Measurements from ENCODE around the gene MYCBPAP.
A peak's percentile ranks its signal among the peaks of the same experiment; 100 is the strongest.

Gene MYCBPAP, protein sequence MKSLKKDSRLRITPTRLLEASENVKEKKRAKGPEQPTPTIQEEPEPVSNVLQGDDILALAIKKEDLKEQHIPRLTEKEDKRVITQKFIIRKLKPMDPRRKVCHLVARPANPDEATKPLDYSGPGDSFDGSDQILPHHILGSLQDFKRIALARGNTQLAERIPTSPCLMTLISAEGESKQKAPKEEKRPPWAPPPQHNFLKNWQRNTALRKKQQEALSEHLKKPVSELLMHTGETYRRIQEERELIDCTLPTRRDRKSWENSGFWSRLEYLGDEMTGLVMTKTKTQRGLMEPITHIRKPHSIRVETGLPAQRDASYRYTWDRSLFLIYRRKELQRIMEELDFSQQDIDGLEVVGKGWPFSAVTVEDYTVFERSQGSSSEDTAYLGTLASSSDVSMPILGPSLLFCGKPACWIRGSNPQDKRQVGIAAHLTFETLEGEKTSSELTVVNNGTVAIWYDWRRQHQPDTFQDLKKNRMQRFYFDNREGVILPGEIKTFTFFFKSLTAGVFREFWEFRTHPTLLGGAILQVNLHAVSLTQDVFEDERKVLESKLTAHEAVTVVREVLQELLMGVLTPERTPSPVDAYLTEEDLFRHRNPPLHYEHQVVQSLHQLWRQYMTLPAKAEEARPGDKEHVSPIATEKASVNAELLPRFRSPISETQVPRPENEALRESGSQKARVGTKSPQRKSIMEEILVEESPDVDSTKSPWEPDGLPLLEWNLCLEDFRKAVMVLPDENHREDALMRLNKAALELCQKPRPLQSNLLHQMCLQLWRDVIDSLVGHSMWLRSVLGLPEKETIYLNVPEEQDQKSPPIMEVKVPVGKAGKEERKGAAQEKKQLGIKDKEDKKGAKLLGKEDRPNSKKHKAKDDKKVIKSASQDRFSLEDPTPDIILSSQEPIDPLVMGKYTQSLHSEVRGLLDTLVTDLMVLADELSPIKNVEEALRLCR

DNA sequence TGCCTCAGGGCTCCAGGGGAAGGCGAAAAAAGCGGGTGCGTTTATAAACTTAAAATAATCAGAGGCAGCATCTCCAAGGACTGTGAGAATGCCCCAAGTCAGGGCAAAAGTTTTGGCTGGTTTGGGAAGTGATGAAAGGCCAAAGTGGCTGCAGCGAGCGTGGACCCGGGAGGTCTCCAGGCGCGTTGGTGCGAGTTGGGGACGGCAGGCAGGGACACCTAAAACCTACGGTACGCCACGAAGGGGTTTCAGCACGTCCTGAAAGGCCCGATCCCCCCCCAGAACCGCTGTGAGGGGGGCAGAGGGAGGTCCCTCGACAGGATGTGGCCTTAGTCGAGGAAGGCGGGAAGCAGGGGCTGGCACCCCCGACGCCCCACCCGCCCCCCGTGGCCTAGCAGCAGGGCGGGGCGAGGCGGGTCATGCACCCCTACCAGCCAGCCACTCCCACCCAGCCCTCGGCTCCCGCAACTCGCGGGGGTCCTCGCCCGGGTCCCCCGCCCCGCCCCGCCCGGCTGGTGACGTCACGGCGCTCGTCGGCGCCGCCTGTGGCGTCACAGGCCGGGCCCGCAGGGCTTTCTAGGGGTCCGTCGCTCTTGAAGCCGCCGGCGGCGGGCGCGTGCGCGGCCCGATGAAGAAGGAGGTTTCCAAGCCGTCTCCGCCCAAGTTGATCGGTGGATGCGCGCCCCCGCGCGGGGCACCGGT lies at the start of gene MYCBPAP:
Gene MYCBPAP, plus strand, starts transcription at position 569 of the 702 bp plus-strand sequence. CDS start 236 bp downstream, outside the sequence.
- DNase-seq, result peak; percentile 70

DNA sequence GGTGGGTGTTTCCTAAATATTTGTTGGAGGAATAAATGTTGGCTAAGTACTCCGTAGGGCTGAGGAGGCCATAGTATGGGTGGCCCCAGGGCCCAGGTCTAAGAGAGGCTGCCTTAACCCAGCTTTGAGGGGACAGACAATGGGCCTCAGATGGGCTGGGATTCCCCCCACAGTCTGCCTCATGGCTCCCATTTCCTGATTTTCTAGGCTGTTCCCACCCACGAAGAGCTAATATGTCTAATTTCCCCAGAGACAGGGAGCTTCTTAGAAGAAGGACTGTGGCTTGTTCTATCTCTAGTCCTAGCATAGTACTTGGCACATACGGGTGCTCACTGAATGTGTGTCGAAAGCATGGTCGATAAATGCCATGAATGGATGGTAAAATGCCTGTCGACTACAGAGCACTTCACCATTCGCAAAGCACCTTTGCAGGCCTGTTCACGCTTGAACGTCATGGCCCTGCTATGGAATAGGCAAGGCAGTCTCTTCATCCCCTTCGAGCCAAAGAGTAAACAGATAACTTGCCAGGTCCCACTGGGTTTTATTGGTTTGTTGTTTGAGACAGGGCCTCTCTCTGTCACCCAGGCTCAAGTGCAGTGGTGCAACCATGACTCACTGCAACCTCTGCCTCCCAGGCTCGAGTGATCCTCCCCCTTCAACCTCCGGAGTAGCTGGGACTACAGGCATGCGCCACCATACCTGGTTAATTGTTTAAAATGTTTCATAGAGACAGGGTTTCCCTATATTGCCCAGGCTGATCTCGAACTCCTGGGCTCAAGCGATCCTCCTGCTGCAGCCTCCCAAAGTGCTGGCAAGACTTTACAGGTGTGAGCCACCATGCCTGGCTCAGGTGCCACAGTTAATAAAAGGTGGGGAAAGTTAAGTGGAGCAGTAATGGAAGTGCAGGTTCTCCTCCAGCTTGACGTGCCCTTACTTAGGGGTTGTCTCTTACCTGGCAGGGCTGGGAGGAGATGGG lies 49.2 kb upstream of the MYCBPAP start:
- no peak for DNase-seq

DNA sequence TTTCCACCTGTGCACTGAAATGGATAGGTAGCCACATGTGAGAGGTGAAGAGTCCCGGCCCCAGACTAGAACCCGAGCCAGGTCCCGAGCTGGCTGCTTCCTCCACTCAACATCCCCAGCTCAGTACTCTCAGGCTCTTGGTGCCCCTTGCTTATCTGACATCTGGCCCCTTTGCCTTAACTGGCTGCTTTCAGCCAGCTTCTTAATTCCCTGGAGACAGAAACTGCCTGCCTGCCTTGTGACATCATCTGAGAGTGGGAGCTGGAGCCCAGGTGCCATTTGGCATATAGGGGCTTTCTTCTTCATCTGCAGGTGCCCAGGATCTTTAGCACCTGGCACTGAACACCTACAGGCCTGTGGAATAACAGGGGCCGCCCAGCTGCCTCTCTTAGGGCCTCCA lies 48.5 kb upstream of the MYCBPAP start:
- no peak for DNase-seq

DNA sequence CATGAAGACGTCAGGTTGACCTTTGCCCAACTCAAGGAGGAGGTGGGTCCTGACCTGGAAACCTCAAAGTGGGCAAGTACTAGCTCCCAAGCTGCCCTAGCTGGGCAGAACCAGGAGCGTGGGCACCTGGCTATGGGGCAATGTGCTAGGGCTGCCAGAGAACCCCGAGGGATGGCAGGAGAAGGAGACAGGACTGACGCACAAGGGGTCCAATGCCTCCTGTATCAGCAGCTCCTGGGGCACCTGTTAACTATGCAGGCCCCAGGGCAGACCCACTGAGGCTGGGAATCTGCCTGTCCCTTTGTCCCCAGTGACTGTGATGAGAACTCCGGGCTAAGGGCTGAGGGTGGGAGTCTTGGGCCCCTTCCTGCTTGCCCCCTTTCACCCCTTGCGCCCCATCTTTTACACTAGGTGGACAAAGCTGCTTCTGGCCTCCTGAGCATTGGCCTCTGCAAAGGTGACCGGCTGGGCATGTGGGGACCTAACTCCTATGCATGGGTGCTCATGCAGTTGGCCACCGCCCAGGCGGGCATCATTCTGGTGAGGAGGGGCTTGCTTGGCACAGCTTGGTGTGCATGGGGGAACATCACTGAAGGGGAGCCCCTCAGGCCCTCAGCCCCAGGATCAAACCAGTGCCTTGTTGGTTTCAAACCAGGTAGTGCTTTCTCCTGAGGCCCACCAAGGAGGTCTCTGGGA lies 47.3 kb upstream of the MYCBPAP start:
- no peak for DNase-seq

DNA sequence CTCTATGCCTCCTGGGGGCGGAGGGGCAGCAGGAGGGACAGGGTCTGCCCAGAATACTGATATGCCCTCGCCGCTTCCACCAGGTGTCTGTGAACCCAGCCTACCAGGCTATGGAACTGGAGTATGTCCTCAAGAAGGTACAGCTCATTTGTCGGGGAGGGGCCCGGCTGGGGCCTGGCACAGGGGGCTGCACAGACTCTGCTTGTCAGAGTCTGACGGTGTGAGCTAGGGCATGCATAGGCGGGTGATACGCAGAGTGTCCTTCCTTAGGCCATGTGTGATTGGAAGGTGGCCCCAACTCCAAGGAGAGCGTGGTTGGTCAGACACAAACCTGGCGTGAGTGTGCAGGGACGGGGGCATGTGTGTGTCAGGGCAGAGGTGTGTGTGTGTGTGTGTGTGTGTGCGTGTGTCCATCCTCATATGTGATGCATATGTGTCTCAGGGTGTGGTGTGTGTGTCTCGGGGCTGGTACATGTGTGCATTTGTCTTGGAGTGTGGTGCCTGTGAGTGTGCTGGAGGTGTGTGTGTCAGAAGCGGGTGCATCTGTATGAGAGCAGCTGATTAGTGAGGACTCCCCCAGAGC lies 46.6 kb upstream of the MYCBPAP start:
- DNase-seq, result no peak

DNA sequence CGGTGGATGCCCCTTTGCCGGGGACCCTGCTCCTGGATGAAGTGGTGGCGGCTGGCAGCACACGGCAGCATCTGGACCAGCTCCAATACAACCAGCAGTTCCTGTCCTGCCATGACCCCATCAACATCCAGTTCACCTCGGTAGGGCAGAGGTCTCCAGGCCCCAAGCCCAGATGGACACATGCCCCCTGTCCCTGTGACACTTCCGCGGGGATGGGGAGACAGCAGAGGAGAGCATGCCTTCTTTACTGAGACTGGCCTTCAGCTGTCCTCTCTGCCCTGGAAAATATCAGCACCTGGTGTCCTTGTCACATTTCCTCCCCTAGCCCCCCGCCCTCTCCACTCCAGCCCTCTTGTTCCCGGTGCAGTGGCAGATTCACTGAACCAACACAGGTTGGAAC lies 45.8 kb upstream of the MYCBPAP start:
- DNase-seq, result no peak

DNA sequence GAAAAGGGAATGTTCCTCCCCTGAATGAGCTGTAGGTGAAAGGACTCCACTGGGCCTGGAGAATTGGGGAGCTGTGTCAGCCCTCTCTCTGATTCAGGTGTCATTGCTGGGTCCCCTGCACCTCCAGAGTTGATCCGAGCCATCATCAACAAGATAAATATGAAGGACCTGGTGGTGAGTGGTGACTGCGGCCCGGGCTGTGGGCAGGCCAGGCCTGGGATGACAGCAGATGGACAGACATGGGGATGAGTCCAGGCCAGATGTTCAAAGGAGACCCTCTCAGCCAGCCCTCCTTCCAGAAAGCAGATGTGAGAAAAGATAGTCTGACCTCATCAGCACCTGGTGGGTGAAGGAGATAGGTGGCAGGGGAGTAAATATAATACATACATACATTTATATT lies 44.1 kb upstream of the MYCBPAP start:
- no peak for DNase-seq

DNA sequence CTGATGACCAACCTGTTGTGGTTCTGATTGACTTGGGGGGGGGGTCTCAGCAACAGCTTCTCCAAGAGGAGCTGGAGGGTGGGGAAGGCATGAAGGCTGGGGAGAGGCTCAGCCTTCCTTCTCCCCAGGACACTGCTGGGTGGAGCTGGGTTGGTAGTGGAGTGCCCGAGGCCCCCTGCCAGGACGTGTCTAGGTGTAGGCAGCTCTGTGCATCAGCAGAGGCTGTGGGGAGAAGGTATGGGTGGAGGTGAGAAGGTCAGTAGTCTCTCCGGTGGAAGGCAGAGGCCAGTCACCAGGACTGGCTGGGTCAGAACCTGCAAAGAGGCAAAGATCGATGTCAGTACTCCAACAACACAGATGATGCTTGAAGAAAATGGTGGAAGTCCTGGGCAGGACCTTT lies 43.5 kb upstream of the MYCBPAP start:
- DNase-seq, result no peak

DNA sequence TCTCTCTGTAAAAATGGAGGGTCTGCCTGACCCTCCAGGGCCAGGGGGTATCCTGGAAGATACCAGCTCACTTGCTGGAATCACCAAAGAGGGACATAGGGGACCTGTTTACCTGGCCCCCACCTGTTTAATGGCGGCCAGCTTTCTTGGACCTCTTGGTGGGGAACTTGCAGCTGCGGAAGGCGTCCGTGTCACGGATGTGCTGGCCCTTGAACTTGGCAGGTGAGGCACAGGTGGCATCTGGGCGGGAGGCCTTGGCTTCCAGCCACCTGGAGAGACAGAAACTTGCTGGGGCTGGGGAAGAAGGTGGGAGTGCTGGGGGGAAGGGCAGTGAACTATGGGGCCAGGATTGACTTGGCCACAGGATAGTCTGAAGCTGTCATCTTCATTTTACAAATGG lies 43.1 kb upstream of the MYCBPAP start:
- DNase-seq, result no peak

DNA sequence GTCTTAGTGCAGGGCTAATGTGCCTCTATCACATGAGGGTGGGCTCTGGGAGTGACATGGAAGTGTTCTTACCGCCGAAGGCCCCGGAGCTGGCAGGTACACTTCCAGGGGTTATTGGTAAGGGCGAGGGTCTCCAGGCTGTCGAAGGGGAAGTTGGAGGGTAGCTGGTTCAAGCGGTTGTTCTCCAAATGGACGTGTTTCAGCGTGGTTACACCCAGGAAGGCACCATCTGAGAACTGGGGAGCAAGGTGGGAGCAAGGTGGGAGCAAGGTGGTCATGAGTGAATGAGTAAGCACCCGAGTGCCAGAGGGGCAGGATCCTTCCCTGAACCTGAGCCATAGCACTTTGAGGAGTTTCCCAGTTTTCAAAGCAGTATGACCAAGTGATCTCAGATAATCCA lies 42.6 kb upstream of the MYCBPAP start:
- no peak for DNase-seq

DNA sequence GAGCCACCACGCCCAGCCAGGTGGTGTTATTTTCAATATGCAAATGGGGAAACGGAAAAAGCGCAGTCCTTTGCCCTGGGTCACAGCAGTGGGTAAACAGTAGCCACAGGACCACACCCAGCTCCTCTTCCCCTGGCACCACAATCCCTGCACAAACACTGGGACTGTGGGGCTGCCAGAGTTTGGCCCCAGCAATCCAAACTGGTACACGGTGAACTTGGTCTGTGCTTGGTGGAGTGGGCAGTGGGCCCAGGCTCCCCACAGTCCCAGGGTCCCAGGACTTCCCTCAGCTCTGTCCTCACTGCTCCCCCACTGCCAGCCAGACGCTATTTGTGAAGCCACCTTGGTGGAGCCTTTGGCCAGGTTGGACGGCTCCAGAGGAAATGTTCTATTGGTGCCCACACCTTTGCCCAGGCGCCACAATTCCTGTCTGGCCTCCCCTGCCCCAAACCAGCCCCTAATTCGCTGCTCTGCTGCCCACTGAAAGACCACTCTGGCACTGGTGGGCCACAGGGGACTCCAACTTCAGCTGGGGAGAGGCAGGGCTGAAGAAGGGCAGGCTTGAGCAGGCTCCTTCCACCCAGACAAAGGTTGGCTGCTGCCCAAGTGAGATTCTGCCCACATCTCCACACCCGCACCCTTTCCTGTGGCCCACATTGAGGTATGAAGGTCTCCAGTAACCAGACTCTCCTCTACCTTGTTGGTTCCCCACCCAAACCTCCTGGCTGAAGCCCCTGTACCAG lies 41.7 kb upstream of the MYCBPAP start:
- DNase-seq, result no peak

DNA sequence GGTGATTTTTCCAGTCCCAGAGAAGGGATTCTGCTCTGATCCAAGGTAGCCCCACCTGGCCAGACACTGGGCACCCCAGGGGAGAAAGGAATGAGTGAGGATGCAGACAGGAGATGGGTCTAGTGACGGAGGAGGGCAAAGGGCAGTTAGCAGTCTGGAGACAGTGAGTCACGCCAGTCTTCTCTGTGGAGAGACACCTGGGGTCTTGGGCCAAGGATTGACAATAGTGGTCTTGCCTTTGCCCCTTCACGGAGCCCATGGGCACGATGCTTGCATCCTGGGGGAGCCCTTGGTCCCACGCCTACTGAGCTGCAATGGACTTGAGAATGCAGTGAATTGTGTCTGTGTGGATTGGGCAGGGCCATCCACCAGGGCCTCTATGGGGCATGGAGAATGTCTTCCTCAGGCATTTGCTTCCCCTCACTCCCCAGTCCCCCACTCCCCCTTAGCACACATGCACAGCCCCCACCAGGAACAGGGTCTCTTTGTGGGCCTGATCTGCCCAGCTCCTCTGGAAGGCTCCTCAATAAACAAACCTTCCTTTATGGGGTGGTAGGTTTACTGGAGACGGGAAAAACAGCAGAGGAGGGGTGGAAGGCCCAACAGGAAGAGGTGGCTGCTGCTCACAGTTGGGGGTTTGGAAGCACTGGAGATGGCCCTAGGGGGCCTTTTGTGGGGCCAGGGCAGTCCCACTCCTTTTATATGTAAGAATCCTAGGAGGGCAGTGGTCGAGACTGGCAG lies 41.0 kb upstream of the MYCBPAP start:
- no peak for DNase-seq

DNA sequence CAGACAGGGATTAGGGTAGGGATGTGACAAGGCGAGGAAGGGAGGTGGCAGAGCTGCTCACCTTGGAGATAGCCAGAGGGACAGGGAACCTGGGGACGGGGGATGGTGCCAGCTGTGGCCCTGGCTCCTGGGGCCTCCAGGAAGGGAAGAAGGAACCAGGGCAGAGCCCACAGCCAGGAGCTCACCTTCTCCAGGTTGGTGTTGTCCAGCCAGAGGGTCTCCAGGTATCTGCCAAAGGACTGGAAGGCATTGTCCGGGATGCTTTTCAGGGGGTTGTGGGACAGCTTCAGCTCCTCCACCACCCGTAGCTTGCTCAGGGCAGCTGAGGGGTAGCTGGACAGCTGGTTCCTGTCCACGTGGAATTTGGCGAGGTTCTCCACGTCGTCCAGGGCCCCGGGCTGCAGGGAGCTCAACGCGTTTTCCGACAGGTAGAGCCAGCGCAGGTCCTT lies 40.4 kb upstream of the MYCBPAP start:
- no peak for DNase-seq

DNA sequence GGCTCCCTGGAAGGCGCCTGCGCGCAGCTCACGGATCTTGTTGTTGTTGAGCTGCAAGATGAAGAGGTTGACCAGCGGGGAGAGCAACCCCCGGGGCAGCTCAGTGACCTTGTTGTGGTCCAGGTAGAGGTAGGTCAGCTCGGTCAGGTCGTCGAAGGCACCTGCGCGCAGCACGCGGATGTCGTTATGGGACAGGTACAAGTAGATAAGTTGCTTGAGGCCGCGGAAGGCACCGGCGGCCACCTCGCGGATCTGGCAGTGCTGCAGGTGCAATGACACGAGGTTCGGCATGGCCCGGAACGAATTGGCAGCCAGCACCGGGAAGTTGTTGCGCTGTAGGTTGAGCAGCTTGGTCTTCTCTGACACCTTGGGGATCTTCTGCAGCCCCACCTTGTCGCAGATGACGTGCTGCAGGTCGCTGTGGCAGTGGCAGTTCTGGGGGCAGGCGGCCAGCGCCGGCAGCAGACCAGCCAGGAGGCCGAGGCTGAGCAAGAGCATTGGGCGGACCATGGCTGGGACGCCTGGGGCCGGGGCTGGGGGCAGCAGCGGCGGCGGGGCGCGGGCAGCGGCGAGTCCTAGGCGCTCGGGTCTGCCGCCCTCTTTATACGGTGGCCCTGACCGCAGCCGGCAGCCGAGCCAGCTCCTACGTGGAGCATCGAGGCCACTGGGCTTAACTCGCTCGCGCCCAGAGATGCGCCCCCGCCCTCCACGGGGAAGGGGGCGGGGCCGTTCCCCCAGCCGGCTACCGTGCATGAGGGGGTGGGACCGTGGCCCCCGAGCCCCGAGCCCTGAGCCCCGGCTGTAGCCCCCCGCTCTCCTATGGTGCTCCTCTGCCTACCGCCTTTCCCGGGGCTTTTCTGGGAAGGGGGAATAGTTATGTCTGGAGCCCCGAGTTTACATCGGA lies 39.7 kb upstream of the MYCBPAP start, which contains the start of gene CHAD:
Gene CHAD, minus strand, starts transcription at position 577 of the 904 bp plus-strand sequence. Its CDS starts 67 bp downstream, at position 510.
- no peak for DNase-seq

DNA sequence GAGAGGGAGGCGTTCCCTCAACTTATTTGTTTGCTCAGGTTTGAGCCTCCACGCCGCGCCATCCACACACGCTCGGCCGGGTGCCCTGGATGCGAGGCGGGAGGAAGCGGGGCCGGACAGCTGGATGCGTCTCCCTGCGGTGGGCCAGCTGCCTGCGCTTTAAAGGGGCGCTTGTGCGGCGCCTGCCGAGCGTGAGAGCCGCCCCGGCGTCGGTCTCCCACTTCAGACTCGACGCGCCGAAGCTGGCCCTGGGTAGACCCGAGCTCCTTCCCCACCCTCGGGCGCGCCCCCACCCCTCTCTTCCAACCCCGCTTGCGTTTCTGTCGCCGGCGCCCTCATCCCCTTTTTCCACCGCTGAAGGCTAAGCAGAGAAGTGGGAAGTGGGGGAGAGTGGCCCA lies 39.0 kb upstream of the MYCBPAP start:
- no peak for DNase-seq

DNA sequence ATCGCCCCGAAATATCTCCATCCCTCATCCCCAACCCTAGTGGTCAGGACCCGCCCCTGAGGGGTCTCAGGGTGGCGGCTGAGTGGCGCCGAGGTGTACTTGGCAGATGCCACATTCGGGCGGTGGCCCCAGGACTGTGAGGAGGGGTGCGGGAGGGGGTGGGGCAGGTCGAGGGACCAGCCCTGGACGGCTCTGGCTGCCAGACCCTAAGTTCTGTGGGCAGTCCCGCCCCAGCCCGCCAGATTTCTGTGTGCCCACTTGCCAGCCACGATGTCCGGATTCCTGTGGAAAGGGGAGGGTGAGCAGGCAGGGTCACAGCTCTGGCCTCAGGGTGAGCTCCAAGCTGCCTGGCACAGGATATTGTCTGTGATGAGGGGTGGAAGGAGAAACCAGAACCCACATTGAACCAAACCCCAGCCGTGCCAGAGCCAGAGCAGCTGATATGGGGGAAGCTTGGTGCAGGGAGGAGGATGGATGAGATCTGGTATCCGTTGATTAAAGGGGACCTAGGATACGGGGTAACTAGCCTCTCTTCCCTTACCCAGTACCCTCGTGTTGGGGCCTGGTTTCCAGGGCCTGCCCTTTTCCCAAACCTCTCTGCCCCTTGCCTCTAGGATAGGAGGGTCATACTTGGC lies 38.5 kb upstream of the MYCBPAP start:
- DNase-seq, result no peak

DNA sequence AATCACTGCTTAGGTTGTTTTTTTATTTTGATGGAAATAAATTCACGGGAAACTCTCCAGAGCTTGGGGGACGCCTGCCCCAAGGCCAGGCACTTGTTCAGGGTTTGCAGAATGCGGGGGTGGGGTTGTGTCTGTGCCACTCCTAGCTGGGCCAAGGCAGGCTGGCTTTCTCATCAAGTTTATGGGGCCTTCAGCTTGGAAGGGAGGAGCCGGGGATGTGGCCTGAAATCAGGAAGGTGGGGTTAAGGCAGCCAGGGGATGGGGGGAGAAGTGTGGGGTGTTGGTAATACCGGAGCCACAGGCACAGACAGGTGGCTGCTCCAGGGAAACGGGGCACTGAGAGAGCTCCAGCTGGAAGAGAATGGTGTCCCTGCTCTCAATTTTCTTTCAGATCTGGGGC lies 37.8 kb upstream of the MYCBPAP start:
- no peak for DNase-seq

Data from activated CD4-positive, alpha-beta T cell treated with anti-CD3 and anti-CD28 coated beads for 1 hour (primary cell).